Right lobe of liver (tissue), 4 donors: ENCODE results near the gene ATP6V0E1.

Experiments used
- POLR2A ChIP-seq: fragments of 450-650 bp; IDR thresholded peaks from one replicate; pipeline ENCODE4 v1.6.1; 2017; ENCODE audit warnings: antibody characterized with exemption, mild to moderate bottlenecking
- TF ChIP-seq, protein P1 (sequence below), 4 donors: fragments of 200-600 bp in 3 of 4; fragments of 450-650 bp in 1 of 4; IDR thresholded peaks; one replicate each; pipeline versions ENCODE4 v1.5.1 to v1.8.0; 2016 to 2022; ENCODE audit warnings: antibody characterized with exemption in 4 of 4, mild to moderate bottlenecking in 2 of 4
- donor health status: DM: no; HTN: no; CAD: no.
- donor health status: DM: no; HTN: no; CAD: no.
- donor health status: DM: no; HTN: yes; CAD: no.

DNA sequence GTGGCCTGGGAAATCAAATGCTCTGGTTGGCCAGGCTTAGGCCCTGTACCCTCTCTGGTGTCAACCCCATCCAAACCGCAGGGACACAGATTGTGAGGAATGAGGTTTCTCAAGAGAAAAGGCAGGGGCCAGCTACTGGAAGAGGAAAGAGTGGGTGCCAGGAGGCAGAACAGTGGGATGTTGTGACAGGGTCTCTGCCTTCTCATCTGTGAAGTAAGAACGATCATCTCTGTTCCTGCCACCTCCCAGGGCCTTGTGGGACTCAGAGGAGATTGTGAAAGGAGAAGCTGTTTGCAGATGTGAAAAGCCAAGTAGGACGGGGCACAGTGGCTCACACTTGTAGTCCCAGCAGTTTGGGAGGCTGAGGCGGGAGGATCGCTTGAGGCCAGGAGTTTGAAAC is 47.2 kb upstream of the ATP6V0E1 start:
- TF ChIP-seq, protein P1, sequence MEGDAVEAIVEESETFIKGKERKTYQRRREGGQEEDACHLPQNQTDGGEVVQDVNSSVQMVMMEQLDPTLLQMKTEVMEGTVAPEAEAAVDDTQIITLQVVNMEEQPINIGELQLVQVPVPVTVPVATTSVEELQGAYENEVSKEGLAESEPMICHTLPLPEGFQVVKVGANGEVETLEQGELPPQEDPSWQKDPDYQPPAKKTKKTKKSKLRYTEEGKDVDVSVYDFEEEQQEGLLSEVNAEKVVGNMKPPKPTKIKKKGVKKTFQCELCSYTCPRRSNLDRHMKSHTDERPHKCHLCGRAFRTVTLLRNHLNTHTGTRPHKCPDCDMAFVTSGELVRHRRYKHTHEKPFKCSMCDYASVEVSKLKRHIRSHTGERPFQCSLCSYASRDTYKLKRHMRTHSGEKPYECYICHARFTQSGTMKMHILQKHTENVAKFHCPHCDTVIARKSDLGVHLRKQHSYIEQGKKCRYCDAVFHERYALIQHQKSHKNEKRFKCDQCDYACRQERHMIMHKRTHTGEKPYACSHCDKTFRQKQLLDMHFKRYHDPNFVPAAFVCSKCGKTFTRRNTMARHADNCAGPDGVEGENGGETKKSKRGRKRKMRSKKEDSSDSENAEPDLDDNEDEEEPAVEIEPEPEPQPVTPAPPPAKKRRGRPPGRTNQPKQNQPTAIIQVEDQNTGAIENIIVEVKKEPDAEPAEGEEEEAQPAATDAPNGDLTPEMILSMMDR (IDR thresholded peaks at IDR 0.05), result no peak
- no peak for TF ChIP-seq POLR2A
